ENCODE results near the gene TSPAN4.

TSPAN4 gene

DNA sequence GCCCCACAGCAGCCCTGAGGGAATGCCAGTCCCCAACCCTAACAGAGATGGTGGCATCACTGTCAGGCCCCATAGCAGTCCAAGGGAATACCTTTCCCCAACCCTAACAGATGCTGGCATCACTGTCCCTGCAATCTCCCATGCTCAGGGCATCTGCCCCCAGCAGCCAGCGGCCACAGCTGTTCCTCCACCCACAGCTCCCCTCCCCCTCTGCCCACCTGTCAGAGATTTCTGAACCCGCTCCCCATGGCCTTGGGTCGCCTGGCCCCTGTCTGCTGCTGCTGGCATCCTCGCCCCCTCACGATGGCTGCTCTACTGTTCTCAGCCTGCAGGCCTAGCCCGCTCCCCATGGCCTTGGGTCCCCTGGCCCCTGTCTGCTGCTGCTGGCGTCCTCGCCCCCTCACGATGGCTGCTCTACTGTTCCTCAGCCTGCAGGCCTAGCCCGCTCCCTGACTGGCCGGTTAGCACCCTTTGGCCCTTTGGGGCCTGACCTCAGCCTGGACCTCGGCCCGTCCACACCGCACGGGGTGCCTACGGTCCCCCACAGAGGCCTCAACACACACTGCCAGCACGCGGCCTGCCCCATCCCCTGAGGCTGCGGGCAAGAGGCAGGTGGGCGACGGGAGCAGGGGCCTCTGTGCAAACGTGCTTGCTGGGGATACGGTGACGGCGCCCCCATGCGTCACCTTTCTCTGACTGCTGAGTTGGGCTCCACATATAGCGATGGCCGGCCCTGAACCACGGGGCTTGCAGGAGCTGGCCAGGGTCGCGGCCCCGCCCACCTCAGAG is 47.2 kb downstream of the TSPAN4 start:
- DNase-seq, result no peak

DNA sequence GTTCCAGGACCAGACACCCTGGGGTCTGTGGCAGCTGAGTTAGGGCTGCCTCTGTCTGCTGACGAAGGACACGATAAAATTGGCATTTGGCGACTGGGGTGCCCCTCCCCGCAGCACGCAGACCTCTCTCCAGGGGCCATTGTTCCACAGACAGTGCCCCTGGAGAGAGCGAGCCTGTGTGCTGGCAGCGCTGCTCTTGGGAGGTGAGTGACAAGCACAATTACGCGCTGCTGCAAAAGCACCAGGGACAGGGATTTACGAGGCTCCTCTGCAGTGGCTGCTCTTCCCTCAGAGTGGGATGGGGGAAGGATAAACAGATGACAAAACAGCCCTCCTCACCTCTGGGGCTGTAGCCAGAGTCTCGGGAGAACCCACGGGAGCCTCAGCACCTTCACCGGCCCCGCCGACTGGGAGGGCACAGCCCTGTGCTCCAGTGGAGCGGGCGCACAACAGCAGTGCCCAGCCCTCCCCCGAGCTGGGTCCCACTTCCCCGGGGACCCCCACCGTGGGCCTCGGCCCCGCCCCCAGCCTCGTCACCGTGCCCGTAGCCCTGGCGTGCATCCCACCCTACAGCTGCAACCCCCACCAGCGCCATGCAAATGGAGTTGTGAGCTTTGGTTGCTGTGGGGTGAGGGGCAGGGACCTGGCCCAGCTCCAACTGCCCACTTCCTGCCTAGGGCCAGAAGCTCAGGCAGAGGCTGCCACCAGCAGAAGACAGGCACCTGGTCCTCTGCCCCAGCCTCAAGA is 48.3 kb downstream of the TSPAN4 start:
- DNase-seq, result no peak

GRCh38 chr11:893008-893654 is 50.5 kb downstream of the TSPAN4 start:
- no peak for DNase-seq

- no peak for DNase-seq
Observed at GRCh38 chr11:894575-895201, 52.0 kb downstream of the TSPAN4 start.

GRCh38 chr11:895331-896110 is 52.9 kb downstream of the TSPAN4 start:
- DNase-seq, result no peak

- DNase-seq, result no peak
Observed at GRCh38 chr11:897253-898142, 54.8 kb downstream of the TSPAN4 start.

DNA sequence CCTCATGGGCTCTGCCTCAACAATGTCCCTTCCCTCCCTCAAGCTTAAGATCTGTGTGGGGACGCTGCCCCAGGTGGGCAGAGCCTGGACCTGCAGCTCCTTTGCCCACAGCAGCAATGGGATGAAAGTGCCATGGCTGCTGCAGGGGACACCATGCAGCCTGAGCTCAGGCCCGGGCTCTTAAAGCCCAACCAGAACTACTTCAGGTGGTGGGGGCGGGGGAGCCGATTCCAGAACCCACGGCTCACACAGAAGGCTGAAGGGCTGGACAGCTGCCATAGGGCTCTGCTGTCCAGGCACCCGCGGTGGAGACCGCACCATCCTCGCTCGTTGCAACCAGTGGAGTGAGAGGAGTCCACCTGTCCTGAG is 55.5 kb downstream of the TSPAN4 start:
- peak in 1 of 2 experiments; percentile 28 for DNase-seq

GRCh38 chr11:898540-899190 is 56.0 kb downstream of the TSPAN4 start:
- DNase-seq, result no peak

- DNase-seq, result no peak
Observed at GRCh38 chr11:899724-900123, 57.1 kb downstream of the TSPAN4 start.

GRCh38 chr11:900545-900944 is 57.9 kb downstream of the TSPAN4 start:
- no peak for DNase-seq

DNA sequence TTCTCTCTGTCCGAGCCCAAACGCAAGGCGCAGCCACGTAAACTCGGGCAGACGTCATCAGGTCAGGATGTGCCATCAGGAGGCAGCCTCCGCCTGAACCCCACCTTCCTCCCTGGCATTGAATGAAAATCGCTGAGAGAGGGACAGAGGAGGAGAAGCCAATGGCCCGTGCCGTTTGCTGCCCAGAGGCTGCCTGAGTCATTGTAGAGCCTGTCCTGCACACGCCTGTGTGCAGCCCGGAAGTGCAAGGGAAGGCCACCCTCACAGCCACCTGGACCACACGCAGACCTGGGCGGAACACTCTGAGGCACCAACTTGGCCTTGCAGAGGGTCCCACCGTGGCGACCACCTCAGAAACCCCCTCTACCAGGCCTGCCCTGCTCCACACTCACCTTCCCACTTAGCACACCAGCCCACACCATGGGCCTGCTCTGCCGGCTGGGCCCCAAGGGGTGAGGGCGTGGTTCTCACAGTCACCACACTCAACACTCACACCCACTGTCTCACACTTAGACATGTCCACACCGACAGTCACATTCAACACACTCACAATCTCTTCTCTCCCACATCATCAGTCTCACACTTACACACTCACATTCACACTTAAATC is 58.9 kb downstream of the TSPAN4 start:
- no peak for DNase-seq

GRCh38 chr11:904380-904779 is 61.7 kb downstream of the TSPAN4 start:
- DNase-seq, result no peak

DNA sequence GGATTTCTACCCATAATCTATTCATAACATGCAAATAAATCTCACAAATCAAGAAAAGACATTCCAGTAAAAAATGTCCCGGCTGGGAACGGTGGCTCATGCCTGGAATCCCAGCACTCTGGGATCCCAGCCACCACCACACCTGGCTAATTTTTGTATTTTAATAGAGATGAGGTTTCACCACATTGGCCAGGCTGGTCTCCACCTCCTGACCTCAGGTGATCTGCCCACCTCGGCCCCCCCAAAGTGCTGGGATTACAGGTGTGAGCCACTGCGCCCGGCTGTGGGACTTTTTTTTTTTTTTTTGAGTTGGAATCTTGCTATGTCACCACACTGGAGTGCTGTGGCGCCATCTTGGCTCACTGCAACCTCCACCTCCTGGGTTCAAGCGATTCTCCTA is 63.3 kb downstream of the TSPAN4 start:
- DNase-seq, result no peak

- no peak for DNase-seq
Observed at GRCh38 chr11:907668-908067, 65.0 kb downstream of the TSPAN4 start.

DNA sequence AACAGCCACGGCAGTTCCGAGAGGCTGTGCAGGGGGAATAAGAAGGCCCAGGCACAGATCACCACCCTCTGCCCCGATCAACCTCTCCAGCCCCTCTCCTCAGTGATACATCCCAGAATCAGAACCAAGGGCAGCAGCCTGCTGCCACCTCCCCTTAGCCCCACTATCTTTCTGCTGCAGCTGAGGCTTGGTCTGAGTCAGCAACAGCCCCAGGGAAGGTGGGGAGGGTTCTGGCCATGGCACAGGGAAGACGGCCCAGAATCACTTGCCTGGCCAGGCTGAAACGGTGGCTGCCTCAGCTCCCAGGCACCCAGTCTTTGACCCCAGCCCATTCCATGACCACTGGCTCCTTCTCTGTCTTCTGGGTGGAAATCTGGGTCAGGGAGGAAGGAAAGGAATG is 65.6 kb downstream of the TSPAN4 start:
- DNase-seq, result no peak

- DNase-seq, result no peak
Observed at GRCh38 chr11:909406-909805, 66.8 kb downstream of the TSPAN4 start.

DNA sequence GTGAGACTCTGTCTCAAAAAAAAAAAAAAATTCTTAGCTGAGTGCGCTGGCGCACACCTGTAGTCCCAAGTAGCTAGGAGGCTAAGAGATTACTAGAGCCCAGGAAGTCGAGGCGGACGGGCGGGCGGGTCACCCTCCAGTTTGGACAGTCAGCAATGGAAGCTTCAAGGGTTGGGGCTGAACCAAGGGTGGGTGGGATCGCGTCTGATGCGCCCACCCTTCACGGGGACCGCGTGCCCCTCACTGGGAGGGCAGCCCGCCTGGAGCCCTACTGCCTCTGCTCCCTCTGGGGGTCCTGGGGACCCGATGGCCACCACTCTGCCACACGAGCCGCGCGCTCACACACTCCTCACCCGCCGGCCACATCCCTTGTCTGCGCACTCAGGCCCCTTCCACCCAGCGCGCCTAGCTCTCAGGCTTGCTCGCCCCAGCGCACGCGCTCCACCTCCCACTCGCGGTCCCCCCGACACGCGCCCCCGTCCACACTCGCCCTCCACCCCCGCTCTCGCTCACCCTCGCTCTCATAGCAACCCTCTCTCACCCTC is 67.5 kb downstream of the TSPAN4 start:
- DNase-seq, result no peak

DNA sequence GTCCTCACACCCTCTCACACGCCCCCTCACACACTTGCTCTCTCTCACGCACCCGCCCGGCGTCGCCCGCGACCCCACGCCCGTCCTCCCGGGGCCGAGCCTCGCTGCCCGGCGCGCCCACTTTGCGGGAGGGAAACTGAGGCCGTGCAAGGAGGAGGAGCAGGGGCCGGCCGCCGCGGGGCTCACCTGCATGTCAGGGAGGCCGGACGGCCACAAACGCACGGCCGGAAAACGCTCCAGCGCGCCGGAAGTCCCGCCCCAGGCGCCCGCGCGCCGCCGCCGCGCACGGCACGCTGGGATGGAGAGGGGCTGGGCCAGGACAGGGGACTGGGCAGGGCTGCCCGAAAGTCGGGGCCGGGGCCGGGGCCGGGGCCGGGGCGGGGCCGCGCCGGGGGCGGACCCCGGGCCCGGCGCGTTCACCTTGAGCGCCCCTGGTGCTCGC is 68.0 kb downstream of the TSPAN4 start, which contains the start of gene CHID1:
Gene CHID1, minus strand, starts transcription at position 222 of the 442 bp plus-strand sequence. CDS start 5,994 bp downstream, outside the sequence.
- peak; percentile 51 to 88 for DNase-seq

- DNase-seq, result no peak
Observed at GRCh38 chr11:911031-911889, 68.6 kb downstream of the TSPAN4 start.

Measured in NCI-H446 (cell line).